Body of pancreas (tissue), 4 donors: Measurements from ENCODE around the gene RAD51B. TPM values are rescaled to one million over a fixed set of nuclear protein-coding genes. Genes with fewer than 3 reads are reported as not detected.

Source experiments
- ATAC-seq: fragments of 150-250 bp; one replicate; pipeline ENCODE4 v1.9.1; 2016
- DNase-seq, 4 donors: peaks; one replicate each; pipeline ENCODE4 v3.0.0-alpha.2; 2019
- H3K27ac ChIP-seq, 4 donors: fragments of 200-600 bp; sonication (generic); 1 replicate in 3 of 4; 2 replicates in 1 of 4; pipeline versions ENCODE4 v1.5.1 to v1.6.1; 2016 to 2019; ENCODE audit warnings: mild to moderate bottlenecking in 1 of 4, mixed read lengths in 1 of 4, moderate library complexity in 1 of 4
- H3K27me3 ChIP-seq, 2 donors: fragments of 200-600 bp; sonication (generic); one replicate each; pipeline ENCODE4 v1.6.0; 2016; ENCODE audit warnings: mild to moderate bottlenecking in 1 of 2
- H3K36me3 ChIP-seq, 2 donors: fragments of 200-600 bp; sonication (generic); replicated peaks in 1 of 2; 2 replicates each; pipeline ENCODE4 v1.5.1; 2016; ENCODE audit warnings: low read depth in 2 of 2; ENCODE audit not compliant: insufficient read depth in 1 of 2
- H3K4me1 ChIP-seq: fragments of 200-600 bp; sonication (generic); one replicate; pipeline ENCODE4 v1.6.0; 2016
- H3K4me3 ChIP-seq, 2 donors: fragments of 200-600 bp; sonication (generic); 1 replicate in 1 of 2; 2 replicates in 1 of 2; pipeline ENCODE4 v1.5.1; 2016 to 2019
- H3K9me3 ChIP-seq, 3 donors: fragments of 200-600 bp; sonication (generic); 1 replicate in 2 of 3; 2 replicates in 1 of 3; pipeline ENCODE4 v1.5.1; 2016
- CTCF ChIP-seq, 7 experiments: fragments of 450-650 bp in 4 of 7; fragments of 200-600 bp in 3 of 7; sonication (generic) in 3 of 7; IDR thresholded peaks; one replicate each; pipeline ENCODE4 v1.5.1; 2016 to 2019; ENCODE audit warnings: antibody characterized with exemption in 7 of 7
- POLR2A ChIP-seq, 3 donors: fragments of 450-650 bp; IDR thresholded peaks; one replicate each; pipeline ENCODE4 v1.6.1; 2016; ENCODE audit warnings: antibody characterized with exemption in 3 of 3, mild to moderate bottlenecking in 2 of 3
- WGBS, 2 donors: methylation state at CpG; one replicate each; pipeline ENCODE4 v1.1.5; 2017; 5-methylcytosine and 5-hydroxymethylcytosine counted together
- intact Hi-C: fragments of 100-400 bp; cut with DNase I; formaldehyde crosslinking; loops from one replicate; pipeline ENCODE4 v1.15.1; 2023
- total RNA-seq, 2 donors: library from RNA; depleted of rRNA; stranded (reverse); fragments of >200 nt; gene quantifications; one replicate each; pipeline ENCODE4 v1.1.0, GENCODE V29; 2016

Gene RAD51B
- total RNA-seq, 2 donors from 2014 or later, result 12.2 to 29.6 TPM

- Histone ChIP-seq H3K4me3 (no peak overlapping the region), H3K27me3 (no peaks in the 10 kb centered on the region), H3K36me3 (no peaks in the 10 kb centered on the region), H3K9me3 (no peaks in the 10 kb centered on the region), H3K27ac (peak overlapping the region; percentile 27 to 78 (median 48)), H3K4me1 (peaks cover 39% of the 10 kb centered on the region)
- ATAC-seq (no peak), DNase-seq (no peak)
- TF ChIP-seq CTCF (IDR thresholded peaks at IDR 0.05) (no peak), POLR2A (IDR thresholded peaks at IDR 0.05) (no peak)
- intact Hi-C loops, result no loop called here
- WGBS, 2 donors, result 65 to 72% methylated on average over 5 of the region's 5 CpGs
Observed at GRCh38 chr14:68684466-68685418, 865.2 kb downstream of the RAD51B start.

- intact Hi-C loops, result no loop called here
- DNase-seq (peak in 3 of 4 donors; percentile 48 to 79 (median 72)), ATAC-seq (peak; percentile 82)
- H3K4me3 ChIP-seq, result no peak overlapping the region
- WGBS, 2 donors, result 61 to 81% methylated on average over 10 to 12 of the region's 12 CpGs
- H3K27ac ChIP-seq, result peak overlapping the region; percentile 27 to 78 (median 48)
- TF ChIP-seq POLR2A (IDR thresholded peaks at IDR 0.05) (no peak), CTCF (IDR thresholded peaks at IDR 0.05) (no peak)
- H3K36me3 ChIP-seq, result no peaks in the 10 kb centered on the region
- H3K27me3 ChIP-seq, result no peaks in the 10 kb centered on the region
- no peaks in the 10 kb centered on the region for H3K9me3 ChIP-seq
- peaks cover 32% of the 10 kb centered on the region for H3K4me1 ChIP-seq
Observed at GRCh38 chr14:68685419-68686204, 866.0 kb downstream of the RAD51B start.

GRCh38 chr14:68686205-68686465 is 866.6 kb downstream of the RAD51B start:
- no peaks in the 10 kb centered on the region for H3K36me3 ChIP-seq
- peaks cover 31% of the 10 kb centered on the region for H3K4me1 ChIP-seq
- DNase-seq, result no peak
- H3K4me3 ChIP-seq, result no peak overlapping the region
- intact Hi-C loops, result no loop called here
- no peak for ATAC-seq
- H3K27ac ChIP-seq, result peak overlapping the region; percentile 27 to 78 (median 48)
- no peaks in the 10 kb centered on the region for H3K27me3 ChIP-seq
- 87 to 100% methylated on average over 1 of the region's 1 CpG for WGBS, 2 donors
- no peaks in the 10 kb centered on the region for H3K9me3 ChIP-seq
- TF ChIP-seq POLR2A (IDR thresholded peaks at IDR 0.05) (no peak), CTCF (IDR thresholded peaks at IDR 0.05) (no peak)

GRCh38 chr14:68686724-68687123 is 867.1 kb downstream of the RAD51B start:
- Histone ChIP-seq H3K27me3 (no peaks in the 10 kb centered on the region), H3K9me3 (no peaks in the 10 kb centered on the region), H3K4me1 (peaks cover 31% of the 10 kb centered on the region), H3K36me3 (no peaks in the 10 kb centered on the region), H3K4me3 (no peak overlapping the region), H3K27ac (no peak overlapping the region)
- intact Hi-C loops, result no loop called here
- no peak for ATAC-seq
- no peak for DNase-seq
- no peak for TF ChIP-seq POLR2A (IDR thresholded peaks at IDR 0.05)
- no peak for TF ChIP-seq CTCF (IDR thresholded peaks at IDR 0.05)
- 87 to 89% methylated on average over 8 of the region's 8 CpGs for WGBS, 2 donors
